Embryonic facial prominence (tissue), 1 donor: ENCODE data around the gene CFAP100.

Source experiments
- DNase-seq: peaks from one replicate; pipeline ENCODE4 v3.0.0-alpha.2; 2016; ENCODE audit errors: extremely low spot score

The CFAP100 gene

GRCh38 chr3:126394179-126394976 is at the start of gene CFAP100:
Gene CFAP100, plus strand, starts transcription at chr3:126394909. Its CDS starts 1,092 bp downstream, at chr3:126396001.
- DNase-seq = no peak

GRCh38 chr3:126345231-126345630 is 49.5 kb upstream of the CFAP100 start:
- no peak for DNase-seq

GRCh38 chr3:126345641-126346460 is 48.9 kb upstream of the CFAP100 start:
- no peak for DNase-seq

- DNase-seq = no peak
Measured at GRCh38 chr3:126346466-126346865, 48.2 kb upstream of the CFAP100 start.

GRCh38 chr3:126347543-126348161 is 47.1 kb upstream of the CFAP100 start:
- DNase-seq = no peak

GRCh38 chr3:126348308-126348920 is 46.3 kb upstream of the CFAP100 start:
- DNase-seq = no peak

GRCh38 chr3:126349071-126349470 is 45.6 kb upstream of the CFAP100 start:
- DNase-seq = no peak

GRCh38 chr3:126349611-126350501 is 44.9 kb upstream of the CFAP100 start:
- DNase-seq = no peak

- DNase-seq = no peak
Measured at GRCh38 chr3:126350502-126351085, 44.1 kb upstream of the CFAP100 start.

GRCh38 chr3:126351086-126351770 is 43.5 kb upstream of the CFAP100 start:
- DNase-seq = no peak

GRCh38 chr3:126351771-126352475 is 42.8 kb upstream of the CFAP100 start:
- DNase-seq = no peak

- no peak for DNase-seq
Measured at GRCh38 chr3:126352476-126353454, 41.9 kb upstream of the CFAP100 start.

- DNase-seq = no peak
Measured at GRCh38 chr3:126353694-126354321, 40.9 kb upstream of the CFAP100 start.

- no peak for DNase-seq
Measured at GRCh38 chr3:126354776-126355175, 39.9 kb upstream of the CFAP100 start.

GRCh38 chr3:126355251-126355650 is 39.5 kb upstream of the CFAP100 start:
- no peak for DNase-seq

GRCh38 chr3:126355777-126356372 is 38.8 kb upstream of the CFAP100 start:
- no peak for DNase-seq
